GM18870 (cell line): ENCODE results near the gene C17orf67.
A peak's percentile ranks its signal among the peaks of the same experiment; 100 is the strongest.

Experiments used
- ATAC-seq: cut with Tn5 transposase; IDR thresholded peaks from one replicate; pipeline ENCODE4 v1.9.1; 2021; ENCODE audit warnings: moderate library complexity; ENCODE audit not compliant: unreplicated experiment

Gene C17orf67

DNA sequence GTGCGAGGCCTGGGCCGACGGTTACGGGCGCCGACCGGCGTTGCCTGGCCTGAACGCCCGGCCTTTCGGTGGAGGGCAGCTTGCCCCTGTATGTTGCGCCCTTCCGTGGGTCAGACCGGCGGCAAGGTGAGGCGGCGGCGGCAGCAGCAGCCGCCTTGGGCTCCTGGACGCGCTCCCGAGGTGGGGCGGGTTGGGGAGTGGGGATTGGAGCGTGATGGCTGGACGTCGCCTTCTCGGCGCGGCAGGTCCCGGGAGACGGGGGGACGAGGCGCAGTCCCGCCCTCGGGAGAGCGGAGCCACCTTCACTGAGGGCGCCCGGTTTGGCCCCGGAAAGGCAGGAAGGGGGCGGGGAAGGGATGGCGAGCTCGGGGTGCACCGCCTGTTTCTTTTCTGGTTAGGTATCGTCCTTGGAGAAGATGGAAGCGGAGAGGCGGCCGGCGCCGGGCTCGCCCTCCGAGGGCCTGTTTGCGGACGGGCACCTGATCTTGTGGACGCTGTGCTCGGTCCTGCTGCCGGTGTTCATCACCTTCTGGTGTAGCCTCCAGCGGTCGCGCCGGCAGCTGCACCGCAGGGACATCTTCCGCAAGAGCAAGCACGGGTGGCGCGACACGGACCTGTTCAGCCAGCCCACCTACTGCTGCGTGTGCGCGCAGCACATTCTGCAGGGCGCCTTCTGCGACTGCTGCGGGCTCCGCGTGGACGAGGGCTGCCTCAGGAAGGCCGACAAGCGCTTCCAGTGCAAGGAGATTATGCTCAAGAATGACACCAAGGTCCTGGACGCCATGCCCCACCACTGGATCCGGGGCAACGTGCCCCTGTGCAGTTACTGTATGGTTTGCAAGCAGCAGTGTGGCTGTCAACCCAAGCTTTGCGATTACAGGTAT lies 902 bp upstream of the C17orf67 start:
- peak; percentile 31 for ATAC-seq

DNA sequence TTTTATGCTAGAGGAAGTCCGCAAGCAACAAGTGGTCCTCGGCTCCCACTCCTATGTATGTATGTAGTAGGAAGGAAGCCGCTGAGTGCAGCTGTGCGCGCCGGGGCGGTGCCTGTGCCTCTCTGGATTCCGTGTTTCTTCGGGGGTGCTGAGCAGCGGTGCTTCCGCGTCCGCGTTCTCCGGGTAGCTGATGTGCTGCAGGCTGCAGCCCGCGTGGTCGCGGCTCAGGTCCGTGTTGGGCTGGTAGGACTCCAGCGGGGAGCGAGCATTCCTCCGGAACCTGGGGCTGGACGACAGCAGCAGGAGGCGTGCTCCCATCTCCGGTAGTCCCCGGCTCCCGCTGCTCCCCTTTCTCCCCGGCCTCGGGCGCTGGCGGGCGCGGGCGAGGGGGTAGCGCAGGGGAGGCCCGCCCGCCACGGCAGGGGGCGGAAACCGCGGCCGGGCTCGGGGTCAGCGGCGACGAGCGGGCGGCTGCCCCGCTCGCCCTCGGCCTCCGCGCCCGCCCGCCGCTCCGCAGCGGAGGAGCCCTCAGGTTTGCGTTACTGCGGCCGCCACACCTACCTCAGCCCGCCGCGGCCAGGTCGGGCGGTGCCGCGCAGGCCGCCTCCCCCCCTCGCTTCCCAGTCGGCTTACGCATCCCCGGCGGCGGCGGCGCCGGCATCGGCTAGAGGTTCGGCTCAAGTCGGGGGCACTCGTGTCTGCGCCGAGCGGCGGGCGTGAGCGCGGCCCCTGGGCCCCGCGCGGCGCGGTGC lies 487 bp downstream of the C17orf67 start:
- ATAC-seq: peak; percentile 32

DNA sequence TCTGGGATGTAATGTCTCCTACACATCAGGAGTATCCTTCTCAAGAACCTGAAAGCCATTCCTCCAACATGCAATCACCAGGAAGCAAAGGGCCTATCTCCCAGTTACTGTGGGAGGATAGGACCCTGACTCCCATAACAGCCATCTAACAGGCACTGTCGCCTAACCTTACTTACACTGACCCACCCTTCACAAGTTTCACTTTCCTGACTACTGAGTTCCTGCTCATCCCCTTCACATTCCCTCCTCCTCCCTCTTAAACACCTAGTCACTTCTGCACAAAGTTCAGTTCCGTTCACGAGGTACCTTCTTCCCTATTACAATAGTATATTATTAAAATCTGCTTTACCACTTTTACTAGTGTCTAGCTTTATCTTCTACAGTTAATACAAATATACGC lies 1.3 kb downstream of the C17orf67 start:
- no peak for ATAC-seq

DNA sequence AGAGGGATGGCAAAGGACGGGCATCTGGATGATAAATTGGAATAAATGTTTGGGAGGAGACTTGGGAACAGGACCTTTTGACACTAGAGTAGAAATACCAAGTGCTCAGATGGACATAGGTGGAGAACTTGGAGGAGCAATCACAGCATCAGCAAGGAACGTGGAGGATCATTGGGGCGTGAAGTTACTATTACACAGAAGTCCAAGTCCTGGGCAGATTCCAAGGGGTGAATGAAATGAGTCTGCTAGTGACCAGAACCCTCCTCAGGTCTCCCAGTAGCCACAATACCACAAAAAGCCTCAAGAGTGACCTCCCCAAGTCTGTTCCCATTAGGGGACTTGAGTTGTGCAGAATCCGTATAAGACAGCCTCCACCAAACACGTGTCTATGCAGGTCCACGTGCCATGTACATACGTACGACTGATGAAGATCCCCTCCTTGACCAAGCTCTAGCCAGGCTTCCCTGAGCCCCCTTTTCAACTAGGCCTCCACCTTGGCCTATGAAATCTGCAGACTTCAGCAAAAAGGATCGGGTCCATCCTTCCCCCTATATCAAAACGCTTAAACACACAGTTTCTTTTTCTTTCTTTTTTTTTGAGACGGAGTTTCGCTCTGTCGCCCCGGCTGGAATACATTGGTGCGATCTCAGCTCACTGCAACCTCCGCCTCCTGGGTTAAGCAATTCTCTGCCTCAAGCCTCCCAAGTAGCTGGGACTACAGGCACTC lies 2.2 kb downstream of the C17orf67 start:
- no peak for ATAC-seq

DNA sequence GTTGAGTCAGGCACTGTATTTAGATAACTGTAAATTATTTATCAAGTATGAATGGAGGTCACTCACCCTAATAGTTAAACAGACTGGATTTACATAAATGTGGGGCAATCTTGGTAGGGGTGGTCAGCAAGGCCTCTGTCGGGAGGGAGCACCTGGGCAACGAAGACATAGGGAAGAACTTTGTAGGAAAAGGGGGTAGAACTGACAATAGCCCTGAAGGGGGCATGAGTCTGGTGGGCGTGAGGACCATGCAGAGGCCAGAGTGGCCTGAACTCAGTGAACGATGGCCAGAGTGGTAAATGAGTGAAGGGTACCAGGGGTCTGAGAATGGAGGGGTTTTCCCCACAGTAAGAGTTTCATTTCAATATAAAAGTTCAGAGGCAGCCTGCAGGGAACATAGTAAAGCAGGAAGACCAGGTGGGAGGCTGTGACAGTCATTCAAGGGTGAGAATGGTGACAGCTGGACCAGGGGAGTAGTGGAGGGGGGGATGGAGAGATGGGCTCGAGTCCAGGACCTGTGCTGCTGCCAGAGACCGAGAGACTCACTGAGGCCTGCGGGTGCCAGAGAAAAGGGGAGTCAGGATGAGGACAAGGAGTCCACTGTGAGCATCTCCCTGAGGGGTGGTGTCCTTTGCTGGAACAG lies 2.9 kb downstream of the C17orf67 start:
- no peak for ATAC-seq

DNA sequence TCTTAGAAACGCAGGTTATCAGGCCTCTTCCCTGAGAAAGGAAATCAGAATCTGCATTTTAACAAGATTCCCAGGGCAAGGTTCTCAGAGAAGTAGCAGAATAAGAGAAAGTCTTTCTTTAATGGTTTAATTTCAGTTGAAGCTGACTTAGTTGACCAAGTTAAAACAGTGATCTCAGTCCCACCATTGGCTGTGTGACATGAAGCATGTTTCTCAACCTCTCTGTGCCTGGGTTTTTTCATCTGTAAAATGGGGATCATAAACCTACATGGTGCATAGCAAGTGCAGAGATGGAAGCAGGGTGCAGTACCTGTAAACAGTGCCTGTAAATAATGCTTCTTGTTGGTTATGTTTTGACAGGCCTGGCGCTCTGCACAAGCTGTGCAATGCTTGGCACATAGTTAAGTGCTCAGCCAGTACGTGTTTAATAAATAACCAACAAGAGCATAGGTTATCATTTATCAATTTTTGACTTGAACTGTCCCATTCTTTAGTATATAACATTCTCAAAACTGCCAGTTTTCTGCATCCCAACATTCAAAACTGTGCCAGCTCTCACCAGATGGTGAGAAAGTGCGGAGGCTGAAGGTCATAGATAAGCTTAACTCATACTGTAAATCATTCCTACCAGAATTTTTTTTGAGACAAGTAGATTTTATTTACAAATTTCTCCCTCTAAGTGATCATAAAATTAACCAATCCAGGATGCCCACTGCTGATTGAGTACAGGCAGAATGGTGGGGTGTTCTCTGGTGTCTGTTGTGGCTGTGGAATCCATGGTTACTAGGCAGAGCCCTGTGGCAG lies 6.9 kb downstream of the C17orf67 start:
- ATAC-seq: no peak

DNA sequence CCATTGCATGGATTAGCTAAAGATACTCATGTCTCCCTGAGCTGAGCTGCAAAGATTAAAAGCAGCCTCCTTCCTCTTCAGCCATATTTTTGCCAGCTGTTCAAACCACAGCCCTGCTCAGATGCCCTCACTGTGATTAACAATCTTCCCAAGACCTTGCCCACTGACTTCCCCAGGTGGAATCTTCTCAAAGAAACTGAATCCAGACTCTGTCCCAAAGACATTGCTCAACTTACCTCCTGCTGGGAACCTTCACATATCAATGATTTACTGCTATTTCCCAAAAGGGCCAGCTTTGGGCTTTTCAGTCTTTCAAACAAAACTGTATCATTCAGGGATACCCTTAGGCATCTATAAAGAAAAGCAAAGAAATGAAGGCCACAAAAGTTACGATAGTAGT lies 9.2 kb downstream of the C17orf67 start:
- no peak for ATAC-seq

DNA sequence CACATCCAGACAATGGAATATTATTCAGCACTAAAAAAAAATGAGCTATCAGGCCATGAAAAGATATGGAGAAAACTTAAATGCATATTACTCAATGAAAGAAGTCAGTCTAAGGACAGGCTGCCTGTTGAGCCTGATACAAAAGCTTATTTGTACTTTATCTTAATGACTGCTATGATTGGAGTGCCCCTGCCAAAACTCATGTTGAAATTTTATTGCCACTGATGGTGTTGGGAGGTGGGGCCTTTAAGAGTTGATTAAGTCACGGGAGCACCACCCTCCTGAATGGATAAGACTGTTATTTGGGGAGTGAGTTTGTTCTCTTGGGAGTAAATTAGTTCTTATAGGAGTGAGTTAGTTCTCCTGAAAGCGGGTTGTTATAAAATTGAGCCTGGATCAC lies 9.9 kb downstream of the C17orf67 start:
- no peak for ATAC-seq

DNA sequence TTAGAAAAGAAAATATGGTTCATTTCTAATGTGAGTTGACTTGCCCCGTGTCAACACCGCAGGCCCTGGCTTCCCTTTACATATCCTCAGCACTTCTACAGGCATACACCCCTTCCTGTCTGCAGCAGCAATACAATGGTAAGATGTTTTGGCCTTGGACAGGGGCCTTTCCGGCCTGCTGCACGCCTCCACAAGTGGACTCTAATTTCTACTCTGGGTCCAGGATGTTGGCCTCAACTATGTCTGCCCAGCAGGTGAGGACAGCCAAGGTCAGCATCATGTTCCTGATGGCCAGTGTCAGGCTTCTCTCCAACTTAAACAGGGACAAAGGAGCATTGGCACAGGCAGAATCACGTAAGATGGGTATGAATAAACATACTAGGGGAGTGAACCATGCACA lies 11.0 kb downstream of the C17orf67 start:
- no peak for ATAC-seq

DNA sequence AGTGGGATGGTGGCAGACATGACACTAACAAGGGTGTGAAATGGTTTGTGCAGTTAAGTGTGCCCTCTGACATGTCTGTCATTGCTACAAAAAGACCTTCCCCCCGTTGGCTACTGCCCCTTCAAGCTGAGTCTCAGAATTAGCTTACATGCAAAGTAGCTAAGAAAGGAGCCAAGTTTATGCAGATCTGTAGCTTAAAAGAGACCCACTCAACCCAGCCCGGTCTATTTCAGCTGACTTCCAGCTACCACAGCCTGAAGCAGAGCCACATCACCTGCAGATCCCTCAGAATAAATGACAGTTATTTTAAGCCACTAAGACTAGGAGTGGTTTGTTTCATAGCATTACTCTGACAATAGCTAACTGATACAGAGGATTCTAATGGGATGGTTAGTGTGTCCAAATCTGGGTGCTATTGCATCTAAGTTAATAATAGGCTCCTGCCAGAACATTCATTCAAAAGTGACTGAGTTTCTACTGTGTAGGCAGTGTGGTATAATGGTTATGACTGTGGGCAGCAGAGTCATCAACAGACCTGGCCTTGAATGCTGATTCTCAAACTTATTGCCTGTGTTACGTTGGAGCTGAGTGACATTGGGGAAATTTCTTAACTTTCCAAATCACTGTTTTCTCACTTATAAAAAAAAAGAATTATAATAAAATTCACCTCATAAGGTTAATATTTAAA lies 11.7 kb downstream of the C17orf67 start:
- no peak for ATAC-seq

DNA sequence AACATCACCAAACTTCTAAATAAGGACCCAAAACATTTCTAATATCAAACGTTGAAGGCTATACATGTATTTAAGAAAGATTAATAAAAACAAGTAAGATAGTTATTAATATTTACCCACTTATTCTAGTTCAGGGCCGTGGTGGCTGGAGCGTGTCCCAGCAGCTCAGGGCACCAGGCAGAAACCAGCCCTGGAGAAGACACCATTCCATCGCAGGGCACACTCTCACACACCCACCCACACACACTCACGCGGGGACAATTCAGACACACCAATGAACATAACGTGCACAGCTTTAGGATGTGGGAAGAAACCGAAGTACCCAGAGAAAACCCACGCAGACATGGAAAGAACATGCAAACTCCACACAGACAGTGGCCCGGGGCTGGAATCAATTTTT lies 13.5 kb downstream of the C17orf67 start:
- no peak for ATAC-seq

DNA sequence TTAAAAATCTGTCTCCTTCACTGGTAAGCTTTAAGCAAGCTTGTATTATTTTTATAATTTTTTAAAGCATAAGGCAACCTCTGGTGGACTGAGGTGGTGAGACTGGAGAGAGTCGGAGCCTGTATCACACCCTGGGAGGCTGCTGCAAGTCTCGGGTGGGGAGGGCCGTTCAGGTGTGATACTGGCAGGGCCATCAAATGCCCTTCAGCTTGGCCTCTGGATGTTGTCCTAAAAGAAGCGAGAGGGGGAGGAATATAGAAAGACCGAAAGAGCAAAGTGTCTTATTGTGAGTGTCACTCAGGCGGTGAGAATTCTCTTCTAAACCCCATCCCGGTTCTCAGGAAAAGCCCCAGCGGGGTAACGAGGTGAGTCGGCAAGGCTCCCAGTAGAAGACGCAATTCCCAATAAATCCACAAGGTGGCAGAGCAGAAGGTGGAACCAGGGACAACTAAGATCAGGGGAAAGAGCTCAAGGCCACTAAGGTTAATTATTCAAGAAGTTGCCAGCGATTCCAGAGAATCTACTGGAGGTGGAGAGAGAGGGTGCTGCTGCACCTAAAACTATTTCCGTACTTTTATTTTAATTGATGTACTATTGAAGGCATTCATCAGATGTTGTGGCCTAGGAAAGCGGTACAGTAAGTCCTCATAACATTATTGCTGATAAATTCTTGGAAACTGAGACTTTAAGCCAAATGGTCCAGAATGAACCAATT lies 14.1 kb downstream of the C17orf67 start:
- ATAC-seq: peak; percentile 82

DNA sequence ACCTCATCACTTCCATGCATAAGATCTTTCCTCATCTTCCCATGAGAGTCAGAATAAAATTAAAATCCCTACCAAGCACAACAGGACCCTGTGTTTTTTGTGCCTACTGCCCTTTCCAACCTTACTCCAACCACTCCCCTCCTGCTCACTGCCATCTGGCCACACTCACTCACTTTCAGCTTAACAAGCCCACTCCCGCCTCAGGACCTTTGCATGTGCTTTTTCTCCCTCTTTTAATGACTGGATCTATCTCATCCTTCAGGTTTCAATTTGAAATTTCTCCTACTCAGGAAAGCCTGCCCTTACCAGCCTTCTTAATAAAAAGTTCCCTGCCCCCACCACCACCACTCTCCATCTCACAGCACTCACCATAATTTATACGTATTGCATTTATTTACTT lies 14.7 kb downstream of the C17orf67 start:
- no peak for ATAC-seq

DNA sequence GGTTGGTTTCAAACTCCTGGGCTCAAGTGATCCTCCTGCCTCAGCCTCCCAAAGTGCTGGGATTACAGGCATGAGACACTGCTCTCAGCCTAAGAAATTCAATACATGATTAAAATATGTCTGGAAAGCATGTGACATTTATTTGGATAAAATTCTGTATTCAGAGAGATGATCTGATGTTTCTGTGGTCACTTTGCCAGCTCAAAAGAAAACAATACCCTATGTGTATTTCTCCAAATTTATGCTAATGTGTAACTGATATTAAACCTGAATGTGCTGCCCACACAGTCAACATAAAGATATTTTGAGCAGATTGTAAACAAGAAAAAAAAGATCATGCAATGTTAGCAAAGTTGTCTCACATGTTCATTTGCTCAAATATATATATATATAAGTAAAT lies 16.7 kb downstream of the C17orf67 start:
- no peak for ATAC-seq

DNA sequence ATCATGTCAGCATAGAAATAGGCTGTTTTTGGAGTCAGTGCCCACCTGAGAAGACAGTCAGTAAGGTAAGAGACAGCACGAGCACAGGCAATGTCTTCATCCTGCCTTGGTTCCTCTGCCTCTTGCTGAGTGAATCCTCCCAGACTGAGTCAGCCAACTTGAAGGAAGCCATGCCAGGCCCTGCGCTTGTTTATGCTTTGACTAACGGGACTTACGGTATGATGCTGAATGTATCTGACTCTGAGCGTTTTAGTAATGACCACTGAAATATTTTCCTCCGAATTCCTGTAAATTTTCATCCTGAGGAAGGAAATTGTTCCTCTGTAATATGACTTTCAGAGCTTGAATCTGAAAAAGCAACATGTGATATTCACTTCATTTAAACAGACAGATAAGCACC lies 18.0 kb downstream of the C17orf67 start:
- ATAC-seq: no peak

DNA sequence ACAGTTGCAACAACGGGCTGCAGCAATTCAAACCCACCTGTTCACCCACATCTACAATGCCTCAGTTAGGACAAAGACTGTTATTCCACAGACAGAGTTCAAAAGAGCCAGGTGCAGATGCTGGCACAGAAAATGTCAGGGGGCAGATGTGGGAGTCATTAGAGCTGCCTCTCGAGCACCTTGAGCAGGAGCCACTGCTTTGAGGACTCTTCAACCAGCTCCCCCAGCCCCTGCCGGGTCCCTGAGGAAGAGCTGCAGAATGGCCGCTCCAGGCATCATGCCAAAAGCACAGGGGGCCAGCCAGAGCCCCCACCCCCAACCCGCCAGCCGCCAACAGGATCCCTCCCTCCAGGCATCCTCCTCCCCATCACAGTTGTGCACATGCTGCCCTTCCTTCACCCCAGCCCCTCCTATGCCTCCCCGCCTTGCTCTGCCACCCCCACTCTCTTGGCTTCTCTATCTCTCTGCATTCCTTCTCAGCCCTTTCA lies 20.8 kb downstream of the C17orf67 start:
- ATAC-seq: no peak

DNA sequence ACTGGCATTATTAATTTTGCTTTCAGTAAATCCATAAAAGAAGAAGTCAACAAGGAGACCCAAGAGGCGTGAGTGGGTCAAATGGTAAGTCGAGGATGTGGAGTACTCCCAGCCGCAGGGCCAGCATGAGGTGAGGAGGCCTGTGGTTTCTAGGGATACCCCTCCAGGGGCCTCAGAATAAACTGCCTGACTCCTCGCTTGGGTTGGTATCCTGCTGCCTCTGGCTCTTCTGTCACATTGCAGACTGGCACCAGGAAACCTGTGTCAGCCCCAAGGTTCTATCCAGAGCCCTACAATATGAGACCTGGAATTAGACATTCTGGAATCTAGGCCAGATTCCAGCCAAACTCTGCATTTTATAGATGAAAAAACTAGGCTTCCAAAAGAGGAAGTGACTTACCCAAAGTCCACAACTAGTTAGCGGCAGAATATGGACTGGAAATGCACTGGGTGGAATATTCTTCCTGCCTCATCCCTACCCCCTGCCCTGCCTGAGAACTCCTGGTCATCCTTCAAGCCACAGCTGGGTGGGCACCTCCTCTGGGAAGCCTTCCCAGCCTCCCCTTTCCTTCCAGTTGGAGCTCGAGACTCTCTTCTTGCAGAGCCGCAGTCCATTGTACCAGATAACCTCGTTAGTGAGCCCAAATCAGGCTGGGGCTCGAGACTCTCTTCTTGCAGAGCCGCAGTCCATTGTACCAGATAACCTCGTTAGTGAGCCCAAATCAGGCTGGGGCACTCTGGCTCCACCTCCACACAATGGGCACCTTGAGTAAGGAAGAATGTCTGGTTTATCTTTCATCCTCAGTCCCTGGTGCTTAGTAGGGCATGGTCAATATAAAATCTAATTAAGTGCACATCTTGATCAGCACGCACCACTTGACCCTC lies 22.6 kb downstream of the C17orf67 start:
- ATAC-seq: no peak

DNA sequence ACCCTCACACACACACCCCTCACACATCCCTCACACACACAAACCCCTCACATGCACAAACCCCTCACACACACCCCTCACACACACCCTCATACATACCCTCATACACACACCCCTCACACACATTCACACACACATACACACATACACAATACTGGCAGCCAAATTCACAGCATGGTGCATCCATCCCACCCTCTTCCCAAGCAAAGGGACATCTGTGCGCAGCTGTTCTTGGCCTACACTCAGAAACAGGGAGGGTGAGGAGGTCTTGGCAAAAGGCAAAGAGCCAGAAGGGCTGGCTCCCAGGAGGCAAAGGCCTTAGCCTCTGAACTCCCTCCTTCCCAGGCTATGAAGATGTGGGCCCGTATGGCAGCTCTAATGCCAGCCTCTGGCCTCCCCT lies 23.4 kb downstream of the C17orf67 start:
- no peak for ATAC-seq
